ENCODE measurements around the gene PSMF1.

The PSMF1 gene

GRCh38 chr20:1125277-1125676 lies 6.9 kb downstream of the PSMF1 start:
- peaks cover 96% of the 10 kb centered on the region for H3K36me3 ChIP-seq (ENCODE audit: low read depth)
- TF ChIP-seq CTCF (IDR thresholded peaks at IDR 0.05; ENCODE audit: poor library complexity, severe bottlenecking): no peak

GRCh38 chr20:1127840-1128239 lies 9.4 kb downstream of the PSMF1 start:
- Histone ChIP-seq H3K4me1 (ENCODE audit: insufficient read depth, poor library complexity, severe bottlenecking) (peaks cover 6% of the 10 kb centered on the region), H3K4me3 (ENCODE audit: severe bottlenecking) (no peak overlapping the region), H3K36me3 (ENCODE audit: low read depth) (peaks cover 100% of the 10 kb centered on the region), H3K9me3 (ENCODE audit: severe bottlenecking) (no peaks in the 10 kb centered on the region), H3K27ac (ENCODE audit: poor library complexity, severe bottlenecking) (no peak overlapping the region), H3K27me3 (ENCODE audit: insufficient read depth, poor library complexity, severe bottlenecking) (no peaks in the 10 kb centered on the region)
- TF ChIP-seq CTCF (IDR thresholded peaks at IDR 0.05; ENCODE audit: poor library complexity, severe bottlenecking): no peak
- DNase-seq (ENCODE audit: low spot score) (no peak), ATAC-seq (ENCODE audit: low read depth) (no peak)

More at GRCh38 chr20:1125277-1125676, 6.9 kb downstream of the PSMF1 start:
- Histone ChIP-seq H3K4me1 (ENCODE audit: insufficient read depth, poor library complexity, severe bottlenecking) (peaks cover 31% of the 10 kb centered on the region), H3K4me3 (ENCODE audit: severe bottlenecking) (no peak overlapping the region), H3K27ac (ENCODE audit: poor library complexity, severe bottlenecking) (no peak overlapping the region), H3K9me3 (ENCODE audit: severe bottlenecking) (no peaks in the 10 kb centered on the region), H3K27me3 (ENCODE audit: insufficient read depth, poor library complexity, severe bottlenecking) (no peaks in the 10 kb centered on the region)
- DNase-seq (ENCODE audit: low spot score) (no peak), ATAC-seq (ENCODE audit: low read depth) (no peak)

GRCh38 chr20:1130058-1130694 lies 11.8 kb downstream of the PSMF1 start:
- no peaks in the 10 kb centered on the region for H3K9me3 ChIP-seq (ENCODE audit: severe bottlenecking)
- no peaks in the 10 kb centered on the region for H3K4me1 ChIP-seq (ENCODE audit: insufficient read depth, poor library complexity, severe bottlenecking)
- TF ChIP-seq CTCF (IDR thresholded peaks at IDR 0.05; ENCODE audit: poor library complexity, severe bottlenecking): no peak
- H3K27ac ChIP-seq (ENCODE audit: poor library complexity, severe bottlenecking): no peak overlapping the region
- no peak for DNase-seq (ENCODE audit: low spot score)
- H3K36me3 ChIP-seq (ENCODE audit: low read depth): peaks cover 97% of the 10 kb centered on the region
- H3K27me3 ChIP-seq (ENCODE audit: insufficient read depth, poor library complexity, severe bottlenecking): no peaks in the 10 kb centered on the region
- H3K4me3 ChIP-seq (ENCODE audit: severe bottlenecking): no peak overlapping the region
- no peak for ATAC-seq (ENCODE audit: low read depth)

GRCh38 chr20:1130847-1131246 lies 12.4 kb downstream of the PSMF1 start:
- Histone ChIP-seq H3K9me3 (ENCODE audit: severe bottlenecking) (no peaks in the 10 kb centered on the region), H3K4me3 (ENCODE audit: severe bottlenecking) (no peak overlapping the region), H3K27me3 (ENCODE audit: insufficient read depth, poor library complexity, severe bottlenecking) (no peaks in the 10 kb centered on the region), H3K36me3 (ENCODE audit: low read depth) (peaks cover 97% of the 10 kb centered on the region), H3K4me1 (ENCODE audit: insufficient read depth, poor library complexity, severe bottlenecking) (no peaks in the 10 kb centered on the region), H3K27ac (ENCODE audit: poor library complexity, severe bottlenecking) (no peak overlapping the region)
- ATAC-seq (ENCODE audit: low read depth) (no peak), DNase-seq (ENCODE audit: low spot score) (no peak)
- TF ChIP-seq CTCF (IDR thresholded peaks at IDR 0.05; ENCODE audit: poor library complexity, severe bottlenecking): no peak

GRCh38 chr20:1131354-1131753 lies 13.0 kb downstream of the PSMF1 start:
- no peaks in the 10 kb centered on the region for H3K9me3 ChIP-seq (ENCODE audit: severe bottlenecking)
- no peak overlapping the region for H3K27ac ChIP-seq (ENCODE audit: poor library complexity, severe bottlenecking)
- TF ChIP-seq CTCF (IDR thresholded peaks at IDR 0.05; ENCODE audit: poor library complexity, severe bottlenecking): no peak
- DNase-seq (ENCODE audit: low spot score) (no peak), ATAC-seq (ENCODE audit: low read depth) (no peak)
- no peaks in the 10 kb centered on the region for H3K27me3 ChIP-seq (ENCODE audit: insufficient read depth, poor library complexity, severe bottlenecking)
- peaks cover 97% of the 10 kb centered on the region for H3K36me3 ChIP-seq (ENCODE audit: low read depth)
- no peak overlapping the region for H3K4me3 ChIP-seq (ENCODE audit: severe bottlenecking)
- no peaks in the 10 kb centered on the region for H3K4me1 ChIP-seq (ENCODE audit: insufficient read depth, poor library complexity, severe bottlenecking)
